ENCODE results near the gene LRRC4C.

Gene LRRC4C

DNA sequence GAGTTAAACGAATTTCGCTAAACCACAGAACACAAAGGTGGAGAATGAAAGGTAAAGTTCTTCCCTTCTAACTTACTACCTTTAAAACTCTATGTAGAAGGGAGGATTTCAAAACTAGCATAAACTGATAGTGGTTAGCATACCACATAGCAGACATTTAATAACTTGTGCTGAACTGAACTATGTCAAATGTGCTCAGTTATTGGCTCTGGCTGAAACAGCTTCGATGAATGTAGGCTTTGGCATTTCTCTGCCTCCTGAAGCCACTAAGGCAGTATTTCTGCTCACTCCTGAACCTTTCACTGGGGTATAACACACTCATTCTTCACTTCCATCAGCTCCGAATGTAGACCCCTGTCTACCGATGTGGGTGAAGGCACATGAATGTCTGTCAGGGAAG is 1188.1 kb downstream of the LRRC4C start:
- TF ChIP-seq, protein P1, sequence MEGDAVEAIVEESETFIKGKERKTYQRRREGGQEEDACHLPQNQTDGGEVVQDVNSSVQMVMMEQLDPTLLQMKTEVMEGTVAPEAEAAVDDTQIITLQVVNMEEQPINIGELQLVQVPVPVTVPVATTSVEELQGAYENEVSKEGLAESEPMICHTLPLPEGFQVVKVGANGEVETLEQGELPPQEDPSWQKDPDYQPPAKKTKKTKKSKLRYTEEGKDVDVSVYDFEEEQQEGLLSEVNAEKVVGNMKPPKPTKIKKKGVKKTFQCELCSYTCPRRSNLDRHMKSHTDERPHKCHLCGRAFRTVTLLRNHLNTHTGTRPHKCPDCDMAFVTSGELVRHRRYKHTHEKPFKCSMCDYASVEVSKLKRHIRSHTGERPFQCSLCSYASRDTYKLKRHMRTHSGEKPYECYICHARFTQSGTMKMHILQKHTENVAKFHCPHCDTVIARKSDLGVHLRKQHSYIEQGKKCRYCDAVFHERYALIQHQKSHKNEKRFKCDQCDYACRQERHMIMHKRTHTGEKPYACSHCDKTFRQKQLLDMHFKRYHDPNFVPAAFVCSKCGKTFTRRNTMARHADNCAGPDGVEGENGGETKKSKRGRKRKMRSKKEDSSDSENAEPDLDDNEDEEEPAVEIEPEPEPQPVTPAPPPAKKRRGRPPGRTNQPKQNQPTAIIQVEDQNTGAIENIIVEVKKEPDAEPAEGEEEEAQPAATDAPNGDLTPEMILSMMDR (IDR thresholded peaks at IDR 0.05; ENCODE audit: insufficient read depth, low read length, poor library complexity, severe bottlenecking): no peak
- H3K4me3 ChIP-seq (replicated peaks; ENCODE audit: low read depth, low read length): no peak overlapping the region

DNA sequence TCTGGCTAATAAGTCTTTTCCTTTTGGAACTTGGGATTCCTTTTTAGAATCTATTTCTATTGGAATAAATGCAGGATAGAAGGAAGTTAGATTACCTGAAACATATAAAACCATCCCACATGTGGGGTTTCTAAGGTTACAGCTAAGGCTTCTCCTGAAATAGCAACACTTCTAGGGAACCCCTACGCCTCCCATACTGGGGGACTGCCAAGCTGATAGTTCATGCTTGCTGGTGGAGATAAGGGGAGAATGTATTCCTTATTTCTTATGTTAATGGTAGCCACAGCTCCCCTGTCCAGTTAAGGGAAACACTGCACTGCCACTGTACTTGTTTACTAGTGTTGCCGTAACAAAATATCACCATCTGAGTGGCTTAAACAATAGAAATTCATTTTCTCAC is 1189.6 kb downstream of the LRRC4C start:
- TF ChIP-seq, protein P1 (IDR thresholded peaks at IDR 0.05; ENCODE audit: insufficient read depth, low read length, poor library complexity, severe bottlenecking): no peak
- Histone ChIP-seq H3K27me3 (replicated peaks; ENCODE audit: control insufficient read depth, insufficient read depth, low read length) (no peaks in the 10 kb centered on the region), H3K36me3 (ENCODE audit: control insufficient read depth, insufficient read depth, low read length) (no peaks in the 10 kb centered on the region), H3K4me3 (replicated peaks; ENCODE audit: low read depth, low read length) (no peak overlapping the region)
- DNase-seq (ENCODE audit: extremely low read depth, insufficient read length): no peak

More for the DNA sequence above, 1188.1 kb downstream of the LRRC4C start:
- Histone ChIP-seq H3K27me3 (replicated peaks; ENCODE audit: control insufficient read depth, insufficient read depth, low read length) (no peaks in the 10 kb centered on the region), H3K36me3 (ENCODE audit: control insufficient read depth, insufficient read depth, low read length) (no peaks in the 10 kb centered on the region)
- DNase-seq (ENCODE audit: extremely low read depth, insufficient read length): no peak

DNA sequence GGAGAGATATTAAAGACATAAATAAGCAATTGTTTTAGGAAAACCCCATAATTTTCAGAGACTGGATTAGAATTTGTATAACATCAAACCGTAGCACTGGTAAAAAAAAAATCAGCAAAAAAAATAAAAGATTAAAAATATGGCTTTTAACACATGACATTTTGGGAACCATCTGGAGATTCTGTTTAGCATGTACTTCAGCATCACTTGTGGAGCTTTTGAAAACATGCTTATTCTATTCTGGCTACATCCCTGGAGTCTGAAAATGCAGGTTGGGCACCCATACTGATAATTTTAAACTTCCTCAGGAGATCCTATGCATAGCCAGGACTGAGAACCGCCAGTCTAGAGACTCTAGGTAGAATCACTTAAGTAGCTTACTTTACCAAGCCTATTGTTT is 1190.9 kb downstream of the LRRC4C start:
- Histone ChIP-seq H3K36me3 (ENCODE audit: control insufficient read depth, insufficient read depth, low read length) (no peaks in the 10 kb centered on the region), H3K4me3 (replicated peaks; ENCODE audit: low read depth, low read length) (no peak overlapping the region), H3K27me3 (replicated peaks; ENCODE audit: control insufficient read depth, insufficient read depth, low read length) (no peaks in the 10 kb centered on the region)
- TF ChIP-seq, protein P1 (IDR thresholded peaks at IDR 0.05; ENCODE audit: insufficient read depth, low read length, poor library complexity, severe bottlenecking): no peak
- DNase-seq (ENCODE audit: extremely low read depth, insufficient read length): no peak

GRCh38 chr11:40255457-40255856 is 1204.0 kb downstream of the LRRC4C start:
- TF ChIP-seq, protein P1 (IDR thresholded peaks at IDR 0.05; ENCODE audit: insufficient read depth, low read length, poor library complexity, severe bottlenecking): no peak
- H3K4me3 ChIP-seq (replicated peaks; ENCODE audit: low read depth, low read length): no peak overlapping the region
- no peaks in the 10 kb centered on the region for H3K27me3 ChIP-seq (replicated peaks; ENCODE audit: control insufficient read depth, insufficient read depth, low read length)
- no peaks in the 10 kb centered on the region for H3K36me3 ChIP-seq (ENCODE audit: control insufficient read depth, insufficient read depth, low read length)
- no peak for DNase-seq (ENCODE audit: extremely low read depth, insufficient read length)

GRCh38 chr11:40253166-40253565 is 1206.3 kb downstream of the LRRC4C start:
- Histone ChIP-seq H3K27me3 (replicated peaks; ENCODE audit: control insufficient read depth, insufficient read depth, low read length) (no peaks in the 10 kb centered on the region), H3K4me3 (replicated peaks; ENCODE audit: low read depth, low read length) (no peak overlapping the region), H3K36me3 (ENCODE audit: control insufficient read depth, insufficient read depth, low read length) (no peaks in the 10 kb centered on the region)
- no peak for DNase-seq (ENCODE audit: extremely low read depth, insufficient read length)
- TF ChIP-seq, protein P1 (IDR thresholded peaks at IDR 0.05; ENCODE audit: insufficient read depth, low read length, poor library complexity, severe bottlenecking): no peak

GRCh38 chr11:40252236-40252635 is 1207.2 kb downstream of the LRRC4C start:
- Histone ChIP-seq H3K27me3 (replicated peaks; ENCODE audit: control insufficient read depth, insufficient read depth, low read length) (no peaks in the 10 kb centered on the region), H3K36me3 (ENCODE audit: control insufficient read depth, insufficient read depth, low read length) (no peaks in the 10 kb centered on the region), H3K4me3 (replicated peaks; ENCODE audit: low read depth, low read length) (no peak overlapping the region)
- no peak for DNase-seq (ENCODE audit: extremely low read depth, insufficient read length)
- TF ChIP-seq, protein P1 (IDR thresholded peaks at IDR 0.05; ENCODE audit: insufficient read depth, low read length, poor library complexity, severe bottlenecking): no peak
